WTC11 (cell line): ENCODE data around the gene PREP. TPM values are rescaled to one million over a fixed set of nuclear protein-coding genes. Genes with fewer than 3 reads are reported as not detected.

Experiments
- ATAC-seq: fragments of 200-7000 bp; cut with Tn5 transposase; 2 replicates; pipeline ENCODE4 v1.10.0; 2021; ENCODE audit warnings: mild to moderate bottlenecking, moderate library complexity
- CTCF ChIA-PET: fragments of 300-600 bp; sonication (Branson Sonifier 250); formaldehyde crosslinking; loops from one replicate; lab custom pipeline; 2021; ENCODE audit warnings: antibody characterized with exemption; lab: Charles Lee
- POLR2A ChIA-PET: fragments of 350-600 bp; sonication (Branson Sonifier 250); formaldehyde crosslinking; loops from one replicate; lab custom pipeline; 2021; ENCODE audit warnings: antibody characterized with exemption; lab: Charles Lee
- DNase-seq: peaks from one replicate; pipeline ENCODE4 v3.0.0; 2021; ENCODE audit warnings: low spot score
- H3K27ac Mint-ChIP-seq: 2 replicates; pipeline ENCODE4 v1.8.0; 2021; ENCODE audit warnings: mixed read lengths
- H3K27me3 Mint-ChIP-seq: 2 replicates; pipeline ENCODE4 v1.8.0; 2021; ENCODE audit warnings: low read depth, mild to moderate bottlenecking, moderate library complexity, mixed read lengths
- H3K36me3 Mint-ChIP-seq: 2 replicates; pipeline ENCODE4 v1.8.0; 2021; ENCODE audit warnings: mixed read lengths
- H3K4me1 Mint-ChIP-seq: 2 replicates; pipeline ENCODE4 v1.8.0; 2022; ENCODE audit warnings: mixed read lengths
- H3K4me3 Mint-ChIP-seq: 2 replicates; pipeline ENCODE4 v1.8.0; 2021; ENCODE audit warnings: mild to moderate bottlenecking, moderate library complexity, mixed read lengths
- H3K9me3 Mint-ChIP-seq: 2 replicates; pipeline ENCODE4 v1.8.0; 2021; ENCODE audit warnings: mixed read lengths
- ERG ChIP-seq: fragments of 250-450 bp; sonication (Bioruptor Pico); IDR thresholded peaks from 2 replicates; pipeline ENCODE4 v1.8.0; 2021; ENCODE audit warnings: mild to moderate bottlenecking
- ESRRA ChIP-seq: sonication (generic); formaldehyde crosslinking; IDR thresholded peaks from 2 replicates; pipeline ENCODE4 v1.8.1; 2022; ENCODE audit warnings: mild to moderate bottlenecking, missing genetic modification reagents, borderline replicate concordance
- ETV6 ChIP-seq: sonication (generic); formaldehyde crosslinking; IDR thresholded peaks from 2 replicates; pipeline ENCODE4 v1.8.1; 2022; ENCODE audit warnings: mild to moderate bottlenecking, missing genetic modification reagents
- FOXP1 ChIP-seq: sonication (generic); formaldehyde crosslinking; IDR thresholded peaks from 2 replicates; pipeline ENCODE4 v1.8.0; 2022; ENCODE audit warnings: missing genetic modification reagents, mild to moderate bottlenecking, moderate library complexity, borderline replicate concordance
- GABPB1 ChIP-seq: sonication (generic); formaldehyde crosslinking; IDR thresholded peaks from 2 replicates; pipeline ENCODE4 v1.8.1; 2023; ENCODE audit warnings: mild to moderate bottlenecking, missing genetic modification reagents
- HMGA2 ChIP-seq: fragments of 250-450 bp; sonication (Bioruptor Pico); IDR thresholded peaks from 2 replicates; pipeline ENCODE4 v1.4.0; 2021; ENCODE audit warnings: mild to moderate bottlenecking, moderate library complexity
- JAZF1 ChIP-seq: fragments of 250-450 bp; sonication (Bioruptor Pico); IDR thresholded peaks from 2 replicates; pipeline ENCODE4 v1.9.0; 2021; ENCODE audit warnings: moderate library complexity, mild to moderate bottlenecking, inconsistent platforms
- KAT7 ChIP-seq: sonication (generic); formaldehyde crosslinking; IDR thresholded peaks from 2 replicates; pipeline ENCODE4 v1.8.1; 2023; ENCODE audit warnings: missing genetic modification reagents, mild to moderate bottlenecking, borderline replicate concordance
- MXD4 ChIP-seq: fragments of 250-450 bp; sonication (Bioruptor Pico); IDR thresholded peaks from 2 replicates; pipeline ENCODE4 v1.8.0; 2021; ENCODE audit warnings: mild to moderate bottlenecking, moderate library complexity, borderline replicate concordance
- OVOL2 ChIP-seq: fragments of 250-450 bp; sonication (Bioruptor Pico); IDR thresholded peaks from 2 replicates; pipeline ENCODE4 v1.9.0; 2021; ENCODE audit warnings: mild to moderate bottlenecking, borderline replicate concordance
- PREB ChIP-seq: sonication (generic); formaldehyde crosslinking; IDR thresholded peaks from 2 replicates; pipeline ENCODE4 v1.8.1; 2022; ENCODE audit warnings: mild to moderate bottlenecking, missing genetic modification reagents, moderate library complexity, borderline replicate concordance
- PRRX2 ChIP-seq: fragments of 250-450 bp; sonication (Bioruptor Pico); IDR thresholded peaks from 2 replicates; pipeline ENCODE4 v1.8.0; 2021; ENCODE audit warnings: mild to moderate bottlenecking
- RORB ChIP-seq: fragments of 250-450 bp; sonication (Bioruptor Pico); IDR thresholded peaks from 2 replicates; pipeline ENCODE4 v1.9.0; 2021; ENCODE audit warnings: mild to moderate bottlenecking
- USF1 ChIP-seq: sonication (generic); formaldehyde crosslinking; IDR thresholded peaks from 2 replicates; pipeline ENCODE4 v1.8.0; 2022; ENCODE audit warnings: mild to moderate bottlenecking, missing genetic modification reagents
- ZSCAN18 ChIP-seq: fragments of 250-450 bp; sonication (Bioruptor Pico); IDR thresholded peaks from 2 replicates; pipeline ENCODE4 v2.1.2; 2022; ENCODE audit warnings: mild to moderate bottlenecking, moderate library complexity
- total RNA-seq: library from RNA; stranded (reverse); gene quantifications from 3 replicates; pipeline ENCODE4 v1.2.3, GENCODE V29; 2021
- TF ChIP-seq, protein P1 (sequence below): sonication (generic); formaldehyde crosslinking; IDR thresholded peaks from 2 replicates; pipeline ENCODE4 v1.8.1; 2023; ENCODE audit warnings: mild to moderate bottlenecking, missing genetic modification reagents, moderate library complexity

PREP gene
- total RNA-seq, 1 experiment from 2014 or later: 58.8 TPM

GRCh38 chr6:105272786-105273185, 130.1 kb downstream of the PREP start:
- POLR2A ChIA-PET: no interaction called here

GRCh38 chr6:105270511-105270910, 132.4 kb downstream of the PREP start:
- Mint-ChIP-seq H3K27ac (no peak overlapping the region), H3K36me3 (peaks cover 7% of the 10 kb centered on the region), H3K9me3 (peaks cover 17% of the 10 kb centered on the region), H3K4me1 (peaks cover 15% of the 10 kb centered on the region), H3K27me3 (0 out of 2 replicates have a peak, but pooled peaks cover 3% of the 10 kb centered on the region), H3K4me3 (no peak overlapping the region)
- POLR2A ChIA-PET: no interaction called here
- DNase-seq (no peak), ATAC-seq (no peak)
- CTCF ChIA-PET: no interaction called here
- TF ChIP-seq JAZF1 (no peak), FOXP1 (CRISPR knock-in tag) (no peak), RORB (CRISPR knock-in tag) (no peak), PREB (CRISPR knock-in tag) (no peak), ETV6 (no peak), ERG (CRISPR knock-in tag) (no peak), GABPB1 (no peak)

More at GRCh38 chr6:105272786-105273185, 130.1 kb downstream of the PREP start:
- Mint-ChIP-seq H3K4me3 (no peak overlapping the region), H3K36me3 (peaks cover 18% of the 10 kb centered on the region), H3K4me1 (peaks cover 15% of the 10 kb centered on the region), H3K9me3 (no peaks in the 10 kb centered on the region), H3K27me3 (no peaks in the 10 kb centered on the region), H3K27ac (peak overlapping the region; percentile 17; the same call in 1 of the 2 replicates)
- ATAC-seq (peak; percentile 92), DNase-seq (peak; percentile 38)
- TF ChIP-seq USF1 (CRISPR knock-in tag): peak; percentile 90
- TF ChIP-seq ESRRA: no peak
- TF ChIP-seq, protein P1, sequence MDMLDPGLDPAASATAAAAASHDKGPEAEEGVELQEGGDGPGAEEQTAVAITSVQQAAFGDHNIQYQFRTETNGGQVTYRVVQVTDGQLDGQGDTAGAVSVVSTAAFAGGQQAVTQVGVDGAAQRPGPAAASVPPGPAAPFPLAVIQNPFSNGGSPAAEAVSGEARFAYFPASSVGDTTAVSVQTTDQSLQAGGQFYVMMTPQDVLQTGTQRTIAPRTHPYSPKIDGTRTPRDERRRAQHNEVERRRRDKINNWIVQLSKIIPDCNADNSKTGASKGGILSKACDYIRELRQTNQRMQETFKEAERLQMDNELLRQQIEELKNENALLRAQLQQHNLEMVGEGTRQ (CRISPR knock-in tag): peak; percentile 92
- TF ChIP-seq KAT7 (CRISPR knock-in tag): no peak
- TF ChIP-seq MXD4 (CRISPR knock-in tag): no peak
- TF ChIP-seq PRRX2 (CRISPR knock-in tag): no peak
- CTCF ChIA-PET: interaction anchor here (0.9 to 1.9 kb wide), 5 partner anchors 40 to 185 kb away, joined by 3 to 6 read pairs (median 3); partner anchors contain the start of gene PREP

DNA sequence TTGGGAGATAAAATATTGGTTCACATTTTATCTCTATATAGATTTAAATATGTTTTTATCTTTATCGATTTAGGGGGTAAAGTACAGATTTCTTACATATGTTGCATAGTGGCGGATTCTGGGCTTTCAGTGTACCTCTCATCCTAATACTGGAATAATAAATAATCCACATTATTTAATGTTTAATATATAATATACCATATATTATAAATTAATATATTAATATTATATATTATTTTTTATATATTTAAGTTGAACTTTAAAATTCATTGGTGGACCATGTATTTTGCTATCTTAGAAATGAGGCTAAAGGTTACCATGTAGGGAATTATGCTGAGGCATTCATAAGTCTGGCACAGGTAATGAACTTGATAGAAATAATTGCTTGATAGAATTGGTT, 133.5 kb downstream of the PREP start:
- H3K27ac Mint-ChIP-seq: no peak overlapping the region
- peaks cover 15% of the 10 kb centered on the region for H3K4me1 Mint-ChIP-seq
- DNase-seq (no peak), ATAC-seq (no peak)
- H3K4me3 Mint-ChIP-seq: no peak overlapping the region
- peaks cover 6% of the 10 kb centered on the region for H3K36me3 Mint-ChIP-seq
- POLR2A ChIA-PET: no interaction called here
- CTCF ChIA-PET: no interaction called here
- peaks cover 17% of the 10 kb centered on the region for H3K9me3 Mint-ChIP-seq
- H3K27me3 Mint-ChIP-seq: 0 out of 2 replicates have a peak, but pooled peaks cover 3% of the 10 kb centered on the region
- no peak for TF ChIP-seq PRRX2 (CRISPR knock-in tag)
- TF ChIP-seq OVOL2 (CRISPR knock-in tag): no peak
- no peak for TF ChIP-seq ZSCAN18 (CRISPR knock-in tag)
- TF ChIP-seq HMGA2: peak; percentile 93
